Upper lobe of left lung (tissue), 6 donors: ENCODE measurements around the gene VAV2. TPM values are rescaled to one million over a fixed set of nuclear protein-coding genes. Genes with fewer than 3 reads are reported as not detected.
A peak's percentile ranks its signal among the peaks of the same experiment; 100 is the strongest.

Experiments used
- ATAC-seq, 2 donors: fragments of 200-7000 bp; cut with Tn5 transposase; one replicate each; pipeline ENCODE4 v1.9.1; 2022; ENCODE audit warnings: mild to moderate bottlenecking in 2 of 2, moderate library complexity in 2 of 2; ENCODE audit not compliant: low FRiP score in 2 of 2
- DNase-seq, 2 donors: peaks; one replicate each; pipeline ENCODE4 v3.0.0-alpha.2; 2019 to 2020
- H3K27ac ChIP-seq, 4 donors: fragments of 200-600 bp; sonication (generic); one replicate each; pipeline ENCODE4 v1.5.1; 2016 to 2019
- H3K27me3 ChIP-seq, 4 donors: fragments of 200-600 bp; sonication (generic); one replicate each; pipeline ENCODE4 v1.5.1; 2017 to 2019
- H3K36me3 ChIP-seq, 4 donors: fragments of 200-600 bp; sonication (generic); one replicate each; pipeline ENCODE4 v1.5.1; 2016 to 2019
- H3K4me1 ChIP-seq, 4 donors: fragments of 200-600 bp; sonication (generic); one replicate each; pipeline ENCODE4 v1.5.1; 2018 to 2019
- H3K4me3 ChIP-seq, 4 donors: fragments of 200-600 bp; sonication (generic); one replicate each; pipeline ENCODE4 v1.5.1; 2017 to 2019; ENCODE audit warnings: mild to moderate bottlenecking in 2 of 4, moderate library complexity in 1 of 4
- H3K9me3 ChIP-seq, 4 donors: fragments of 200-600 bp; sonication (generic); one replicate each; pipeline ENCODE4 v1.5.1; 2018 to 2019
- CTCF ChIP-seq, 6 experiments: fragments of 450-650 bp in 4 of 6; fragments of 200-600 bp in 2 of 6; sonication (generic) in 2 of 6; IDR thresholded peaks; one replicate each; pipeline ENCODE4 v1.5.1; 2016 to 2019; ENCODE audit warnings: antibody characterized with exemption in 6 of 6
- EP300 ChIP-seq, 4 donors: sonication (generic); formaldehyde crosslinking; IDR thresholded peaks; one replicate each; pipeline ENCODE4 v1.5.1; 2017; ENCODE audit warnings: antibody characterized with exemption in 4 of 4, control low read depth in 2 of 4
- POLR2A ChIP-seq, 4 donors: fragments of 450-650 bp; IDR thresholded peaks; one replicate each; pipeline ENCODE4 v1.5.1; 2016 to 2017; ENCODE audit warnings: antibody characterized with exemption in 4 of 4, mild to moderate bottlenecking in 2 of 4
- POLR2AphosphoS5 ChIP-seq, 2 donors: sonication (generic); formaldehyde crosslinking; IDR thresholded peaks; one replicate each; pipeline ENCODE4 v1.5.1; 2017; ENCODE audit warnings: antibody characterized with exemption in 2 of 2
- WGBS, 2 donors: methylation state at CpG; one replicate each; pipeline ENCODE4 v1.1.5; 2017 to 2018; 5-methylcytosine and 5-hydroxymethylcytosine counted together
- total RNA-seq, 6 donors: library from RNA; depleted of rRNA in 4 of 6; stranded (reverse); fragments of >200 nt in 4 of 6; gene quantifications; one replicate each; pipeline versions ENCODE4 v1.1.0 to v1.2.1, GENCODE V29; 2016 to 2021
- donor health status: DM: no; HTN: no; CAD: no; lungs with moderate emphysema.
- donor health status: DM: no; HTN: yes; CAD: no; lungs with severe emphysema.

The VAV2 gene
- total RNA-seq, 6 donors from 2014 or later, result 12.0 to 38.8 (median 22.0) TPM

- WGBS, 2 donors, result 86 to 87% methylated on average over 23 to 27 of the region's 29 CpGs
- TF ChIP-seq POLR2A (IDR thresholded peaks at IDR 0.05) (peak in 1 of 4 donors; percentile 16), EP300 (IDR thresholded peaks at IDR 0.05) (no peak)
- Histone ChIP-seq H3K4me3 (no peak overlapping the region), H3K27ac (peak overlapping the region in 1 of 4 donors; percentile 35), H3K9me3 (no peaks in the 10 kb centered on the region), H3K36me3 (no peaks in the 10 kb centered on the region), H3K4me1 (no peaks in the 10 kb centered on the region), H3K27me3 (no peaks in the 10 kb centered on the region)
- DNase-seq (peak in 1 of 2 donors; percentile 64), ATAC-seq (no peak)
Observed at GRCh38 chr9:133823189-133824105, 168.7 kb downstream of the VAV2 start.

- Histone ChIP-seq H3K4me1 (no peaks in the 10 kb centered on the region), H3K27ac (peak overlapping the region in 1 of 4 donors; percentile 35), H3K36me3 (no peaks in the 10 kb centered on the region), H3K27me3 (no peaks in the 10 kb centered on the region), H3K4me3 (no peak overlapping the region), H3K9me3 (no peaks in the 10 kb centered on the region)
- ATAC-seq, result no peak
- TF ChIP-seq EP300 (IDR thresholded peaks at IDR 0.05) (no peak), POLR2A (IDR thresholded peaks at IDR 0.05) (no peak), POLR2AphosphoS5 (IDR thresholded peaks at IDR 0.05) (no peak), CTCF (IDR thresholded peaks at IDR 0.05) (no peak)
- WGBS, 2 donors, result 95 to 96% methylated on average over 14 to 16 of the region's 16 CpGs
- DNase-seq, result no peak
Observed at GRCh38 chr9:133822430-133823065, 169.6 kb downstream of the VAV2 start.

DNA sequence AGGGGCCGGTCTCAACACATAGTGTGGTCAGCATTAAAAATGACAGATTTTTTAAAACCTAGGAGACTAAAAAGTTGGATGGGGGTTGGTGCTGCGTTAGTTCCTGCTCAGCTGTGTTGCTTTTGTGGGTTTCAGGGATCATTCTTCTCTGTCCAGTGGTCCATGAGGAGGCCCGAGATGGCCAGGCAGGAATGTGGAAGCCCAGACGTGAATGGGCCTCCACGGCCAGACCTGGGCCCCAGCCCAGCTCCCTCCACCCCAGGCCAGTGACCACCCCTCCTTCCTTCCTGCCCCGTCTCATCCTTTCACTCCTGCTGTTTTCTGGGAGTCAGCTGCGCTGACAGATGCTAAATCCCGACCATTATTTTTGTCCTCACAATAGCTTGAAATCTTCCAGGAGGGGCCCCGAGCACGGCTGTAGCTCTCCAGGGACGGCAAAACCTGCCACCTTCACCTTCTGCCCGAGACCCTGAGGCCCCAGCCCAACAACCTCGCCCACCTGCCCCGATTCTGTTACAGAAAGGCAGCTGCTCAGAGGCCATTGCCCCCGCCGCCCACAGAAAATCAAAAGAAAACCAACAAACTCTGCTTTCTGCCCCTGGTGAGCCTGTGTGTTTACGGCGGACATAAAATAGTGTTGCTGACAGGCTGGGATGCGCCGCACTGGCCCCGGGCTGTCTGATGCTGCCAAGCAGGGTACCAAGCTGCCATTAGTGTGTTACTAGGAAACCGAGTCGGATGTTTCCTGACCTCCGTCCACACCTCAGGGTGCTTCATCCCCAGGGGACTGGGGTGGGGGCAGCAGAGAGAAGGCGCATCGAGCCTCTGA lies 170.3 kb downstream of the VAV2 start:
- ATAC-seq, result no peak
- Histone ChIP-seq H3K4me3 (no peak overlapping the region), H3K4me1 (no peaks in the 10 kb centered on the region), H3K27me3 (no peaks in the 10 kb centered on the region), H3K27ac (peak overlapping the region in 1 of 4 donors; percentile 6), H3K9me3 (no peaks in the 10 kb centered on the region), H3K36me3 (no peaks in the 10 kb centered on the region)
- 88 to 90% methylated on average over 25 to 26 of the region's 26 CpGs for WGBS, 2 donors
- TF ChIP-seq EP300 (IDR thresholded peaks at IDR 0.05) (no peak), CTCF (IDR thresholded peaks at IDR 0.05) (no peak), POLR2A (IDR thresholded peaks at IDR 0.05) (no peak), POLR2AphosphoS5 (IDR thresholded peaks at IDR 0.05) (no peak)
- peak in 1 of 2 donors; percentile 61 for DNase-seq

DNA sequence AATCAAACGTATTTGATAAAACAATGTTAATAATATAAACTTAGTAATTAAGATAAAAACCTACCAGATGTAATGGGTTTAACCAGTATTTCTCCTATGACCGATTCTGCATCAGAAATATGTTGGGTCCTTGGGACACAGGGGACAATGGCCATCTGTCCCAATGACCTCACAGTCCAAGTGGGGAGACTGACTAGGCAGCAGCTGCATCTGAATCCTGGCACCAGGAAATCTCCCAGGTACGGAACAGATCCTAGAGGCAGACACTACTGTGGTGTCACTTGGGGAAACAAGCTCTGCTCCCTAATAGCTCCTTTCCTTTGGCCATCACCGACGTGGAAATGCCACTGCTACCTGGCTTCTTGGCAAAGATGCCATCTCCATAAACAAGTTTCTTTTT lies 172.2 kb downstream of the VAV2 start:
- H3K27ac ChIP-seq, result no peak overlapping the region
- TF ChIP-seq POLR2AphosphoS5 (IDR thresholded peaks at IDR 0.05) (no peak), CTCF (IDR thresholded peaks at IDR 0.05) (no peak), POLR2A (IDR thresholded peaks at IDR 0.05) (no peak), EP300 (IDR thresholded peaks at IDR 0.05) (no peak)
- DNase-seq (no peak), ATAC-seq (no peak)
- no peaks in the 10 kb centered on the region for H3K36me3 ChIP-seq
- H3K27me3 ChIP-seq, result no peaks in the 10 kb centered on the region
- 91 to 96% methylated on average over 5 of the region's 5 CpGs for WGBS, 2 donors
- no peaks in the 10 kb centered on the region for H3K4me1 ChIP-seq
- H3K9me3 ChIP-seq, result no peaks in the 10 kb centered on the region
- H3K4me3 ChIP-seq, result no peak overlapping the region

DNA sequence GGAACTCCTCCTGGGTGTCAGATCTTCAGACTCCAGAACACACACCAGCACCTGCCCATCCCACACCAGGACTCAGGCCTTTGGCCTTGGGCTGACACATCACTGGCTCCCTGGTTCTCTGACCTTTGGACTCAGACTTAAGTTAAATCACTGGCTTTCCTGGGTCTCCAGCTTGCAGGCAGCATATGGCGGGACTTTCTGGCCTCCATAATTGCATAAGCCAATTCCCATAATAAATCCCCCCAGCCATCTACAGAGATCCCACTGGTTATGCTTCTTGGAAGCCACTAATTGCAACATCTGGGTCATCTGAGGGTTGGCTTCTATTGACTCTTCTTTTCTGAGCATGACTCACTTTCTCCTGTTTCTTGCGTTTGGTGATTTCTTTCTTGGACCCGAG lies 173.7 kb downstream of the VAV2 start:
- Histone ChIP-seq H3K27ac (peak overlapping the region in 1 of 4 donors; percentile 2), H3K27me3 (no peaks in the 10 kb centered on the region), H3K4me3 (no peak overlapping the region), H3K4me1 (no peaks in the 10 kb centered on the region), H3K9me3 (no peaks in the 10 kb centered on the region), H3K36me3 (no peaks in the 10 kb centered on the region)
- TF ChIP-seq POLR2A (IDR thresholded peaks at IDR 0.05) (no peak), POLR2AphosphoS5 (IDR thresholded peaks at IDR 0.05) (peak in 1 of 2 donors; percentile 47), CTCF (IDR thresholded peaks at IDR 0.05) (no peak)
- DNase-seq, result no peak
- 69 to 87% methylated on average over 3 of the region's 3 CpGs for WGBS, 2 donors
- no peak for ATAC-seq
